Omental fat pad (tissue), 4 donors: ENCODE data around the gene AACS. TPM values are rescaled to one million over a fixed set of nuclear protein-coding genes. Genes with fewer than 3 reads are reported as not detected.

Experiments used
- ATAC-seq: fragments of 150-250 bp; one replicate; pipeline ENCODE4 v1.9.1; 2016; ENCODE audit warnings: mild to moderate bottlenecking, moderate library complexity; ENCODE audit not compliant: low FRiP score
- DNase-seq: peaks from one replicate; pipeline ENCODE4 v3.0.0-alpha.2; 2019; ENCODE audit warnings: low spot score
- total RNA-seq, 4 donors: library from RNA; depleted of rRNA; stranded (reverse); fragments of >200 nt; gene quantifications; one replicate each; pipeline ENCODE4 v1.1.0, GENCODE V29; 2016
- TF ChIP-seq, protein P1 (sequence below), 3 donors: fragments of 450-650 bp; IDR thresholded peaks; one replicate each; pipeline ENCODE4 v1.5.1; 2016 to 2017; ENCODE audit warnings: antibody characterized with exemption in 3 of 3, mild to moderate bottlenecking in 3 of 3, moderate library complexity in 2 of 3

The AACS gene
- total RNA-seq, 4 donors from 2014 or later = 20.3 to 55.5 (median 33.5) TPM

- ATAC-seq = no peak
- TF ChIP-seq, protein P1, sequence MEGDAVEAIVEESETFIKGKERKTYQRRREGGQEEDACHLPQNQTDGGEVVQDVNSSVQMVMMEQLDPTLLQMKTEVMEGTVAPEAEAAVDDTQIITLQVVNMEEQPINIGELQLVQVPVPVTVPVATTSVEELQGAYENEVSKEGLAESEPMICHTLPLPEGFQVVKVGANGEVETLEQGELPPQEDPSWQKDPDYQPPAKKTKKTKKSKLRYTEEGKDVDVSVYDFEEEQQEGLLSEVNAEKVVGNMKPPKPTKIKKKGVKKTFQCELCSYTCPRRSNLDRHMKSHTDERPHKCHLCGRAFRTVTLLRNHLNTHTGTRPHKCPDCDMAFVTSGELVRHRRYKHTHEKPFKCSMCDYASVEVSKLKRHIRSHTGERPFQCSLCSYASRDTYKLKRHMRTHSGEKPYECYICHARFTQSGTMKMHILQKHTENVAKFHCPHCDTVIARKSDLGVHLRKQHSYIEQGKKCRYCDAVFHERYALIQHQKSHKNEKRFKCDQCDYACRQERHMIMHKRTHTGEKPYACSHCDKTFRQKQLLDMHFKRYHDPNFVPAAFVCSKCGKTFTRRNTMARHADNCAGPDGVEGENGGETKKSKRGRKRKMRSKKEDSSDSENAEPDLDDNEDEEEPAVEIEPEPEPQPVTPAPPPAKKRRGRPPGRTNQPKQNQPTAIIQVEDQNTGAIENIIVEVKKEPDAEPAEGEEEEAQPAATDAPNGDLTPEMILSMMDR (IDR thresholded peaks at IDR 0.05) = no peak
- no peak for DNase-seq
Observed at GRCh38 chr12:125090437-125090836, 25.2 kb downstream of the AACS start.

- no peak for DNase-seq
- TF ChIP-seq, protein P1 (IDR thresholded peaks at IDR 0.05) = no peak
Observed at GRCh38 chr12:125091401-125091800, 26.2 kb downstream of the AACS start.

GRCh38 chr12:125092108-125092871, 27.1 kb downstream of the AACS start:
- ATAC-seq (no peak), DNase-seq (no peak)
- TF ChIP-seq, protein P1 (IDR thresholded peaks at IDR 0.05) = no peak

More at GRCh38 chr12:125091401-125091800, 26.2 kb downstream of the AACS start:
- ATAC-seq = no peak

DNA sequence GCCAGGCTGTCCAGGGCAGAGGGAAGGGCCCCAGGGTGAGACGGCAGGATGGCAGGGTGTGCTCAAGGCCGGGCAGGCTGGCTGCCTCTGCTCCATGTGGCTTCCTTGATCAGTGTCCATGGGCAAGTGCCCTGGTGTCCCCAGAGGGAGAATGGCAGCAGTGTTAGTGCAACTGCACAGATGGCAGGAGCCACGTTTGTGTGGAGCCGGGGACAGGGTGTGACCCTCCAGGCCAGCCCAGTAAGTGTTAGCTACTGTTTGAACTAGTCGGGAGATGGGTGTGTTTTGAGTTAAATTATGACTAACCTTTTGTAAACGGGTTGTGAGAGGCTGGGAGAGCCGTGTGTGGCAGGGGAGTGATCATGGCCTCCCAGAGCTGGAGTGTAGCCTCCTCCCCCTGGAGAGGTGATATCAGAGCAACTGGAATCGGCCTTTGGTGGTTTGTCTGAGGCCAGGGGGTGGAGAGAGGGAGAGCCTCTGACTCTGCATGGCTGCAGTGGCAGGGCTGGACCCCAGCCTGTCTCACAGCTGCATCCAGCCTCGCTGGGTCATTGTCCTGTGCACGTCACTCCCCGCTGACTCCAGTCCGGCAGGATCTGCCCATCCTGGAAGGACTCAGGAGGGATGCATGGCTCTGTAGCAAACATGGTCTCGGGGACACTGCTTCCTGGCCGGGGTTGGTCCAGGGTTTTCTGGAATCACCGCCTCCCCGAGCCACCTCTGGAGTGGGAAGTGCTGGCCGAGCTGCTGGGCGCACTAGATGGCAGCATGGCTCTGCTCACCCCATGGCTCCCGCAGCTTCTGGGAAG, 27.8 kb downstream of the AACS start:
- ATAC-seq (no peak), DNase-seq (no peak)
- TF ChIP-seq, protein P1 (IDR thresholded peaks at IDR 0.05) = no peak

DNA sequence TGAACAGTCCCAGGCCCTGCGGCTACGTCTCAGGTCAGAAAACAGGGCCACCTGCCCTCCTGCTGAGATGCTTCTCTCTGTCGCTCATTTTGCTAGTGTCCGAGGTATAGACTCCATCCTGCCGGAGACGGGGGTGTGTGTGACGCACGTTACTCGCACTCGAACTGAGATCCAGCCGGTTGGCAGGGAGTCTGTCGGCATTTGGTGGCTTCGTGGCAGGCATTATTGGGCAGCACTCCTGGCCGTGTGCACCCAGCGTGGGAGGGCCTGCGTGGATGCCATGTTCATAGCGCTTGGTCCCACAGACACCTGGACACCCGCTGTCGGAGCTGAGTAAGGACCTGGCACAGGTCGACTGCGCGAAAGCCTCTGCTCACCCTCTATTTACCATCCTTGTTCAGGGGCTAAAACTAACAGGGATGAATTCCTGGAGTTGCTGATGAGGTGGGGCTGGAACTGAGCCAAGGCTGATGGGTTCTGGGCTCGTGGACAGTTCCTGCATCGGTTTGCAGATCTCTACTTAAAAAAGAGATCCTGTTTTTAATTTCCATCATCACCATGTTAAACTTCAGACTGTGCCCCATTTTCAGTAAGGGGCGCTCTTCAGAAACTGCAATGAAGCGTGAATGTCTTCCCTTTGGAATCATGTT, 28.6 kb downstream of the AACS start:
- DNase-seq (no peak), ATAC-seq (no peak)

GRCh38 chr12:125096894-125097293, 31.7 kb downstream of the AACS start:
- DNase-seq (no peak), ATAC-seq (no peak)
- TF ChIP-seq, protein P1 (IDR thresholded peaks at IDR 0.05) = no peak

More for the DNA sequence above, 28.6 kb downstream of the AACS start:
- TF ChIP-seq, protein P1 (IDR thresholded peaks at IDR 0.05) = no peak
